OCI-LY1 (cell line): Measurements from ENCODE around the gene DIP2B.

Source experiments
- H2AFZ ChIP-seq: fragments of 200-600 bp; sonication (generic), shearing (Covaris generic); 2 replicates; pipeline ENCODE4 v1.6.0; 2014; ENCODE audit warnings: antibody characterized with exemption, mild to moderate bottlenecking, low read length
- H3F3A ChIP-seq: fragments of 200-600 bp; sonication (generic), shearing (Covaris generic); 2 replicates; pipeline ENCODE4 v1.6.0; 2014; ENCODE audit warnings: mild to moderate bottlenecking, antibody characterized with exemption, low read length, moderate library complexity; ENCODE audit not compliant: insufficient read depth
- H3K27ac ChIP-seq: fragments of 200-600 bp; sonication (generic); 2 replicates; pipeline ENCODE4 v1.5.1; 2014; ENCODE audit warnings: low read length, mixed run types, mild to moderate bottlenecking, low read depth; ENCODE audit not compliant: poor library complexity, severe bottlenecking
- H3K27me3 ChIP-seq: fragments of 200-600 bp; sonication (generic); 2 replicates; pipeline ENCODE4 v1.6.0; 2014; ENCODE audit warnings: antibody characterized with exemption, mild to moderate bottlenecking, low read length, moderate library complexity; ENCODE audit not compliant: insufficient read depth
- H3K36me3 ChIP-seq: fragments of 200-600 bp; sonication (generic); 2 replicates; pipeline ENCODE4 v1.6.1; 2014; ENCODE audit warnings: mild to moderate bottlenecking, antibody characterized with exemption, low read length, moderate library complexity, mixed read lengths; ENCODE audit not compliant: insufficient read depth
- H3K4me1 ChIP-seq: fragments of 200-600 bp; sonication (generic); 2 replicates; pipeline ENCODE4 v1.5.1; 2014; ENCODE audit warnings: mild to moderate bottlenecking, low read length, moderate library complexity; ENCODE audit not compliant: insufficient read depth, severe bottlenecking
- H3K4me2 ChIP-seq: fragments of 200-600 bp; sonication (generic), shearing (Covaris generic); 2 replicates; pipeline ENCODE4 v1.6.1; 2014; ENCODE audit warnings: low read length
- H3K4me3 ChIP-seq: fragments of 200-600 bp; sonication (generic); 2 replicates; pipeline ENCODE4 v1.5.1; 2014; ENCODE audit warnings: low read length, low read depth, mild to moderate bottlenecking, mixed read lengths; ENCODE audit not compliant: poor library complexity, severe bottlenecking
- H3K79me2 ChIP-seq: fragments of 200-600 bp; shearing (Covaris generic); 2 replicates; pipeline ENCODE4 v1.6.1; 2016; ENCODE audit warnings: mixed run types, low read length, mixed read lengths; ENCODE audit not compliant: insufficient read depth
- H3K9ac ChIP-seq: fragments of 200-600 bp; sonication (generic), shearing (Covaris generic); 2 replicates; pipeline ENCODE4 v1.6.1; 2014; ENCODE audit warnings: mild to moderate bottlenecking, low read length, mixed read lengths
- H3K9me2 ChIP-seq: fragments of 200-600 bp; sonication (generic), shearing (Covaris generic); 2 replicates; pipeline ENCODE4 v1.6.1; 2014; ENCODE audit warnings: low read depth, mild to moderate bottlenecking, low read length, mixed read lengths
- H3K9me3 ChIP-seq: fragments of 200-600 bp; shearing (Covaris generic); 2 replicates; pipeline ENCODE4 v1.6.1; 2014; ENCODE audit warnings: low read length, mixed read lengths
- H4K20me1 ChIP-seq: fragments of 200-600 bp; sonication (generic), shearing (Covaris generic); 2 replicates; pipeline ENCODE4 v1.6.0; 2016; ENCODE audit warnings: mild to moderate bottlenecking, low read length; ENCODE audit not compliant: insufficient read depth
- CTCF ChIP-seq: fragments of 200-600 bp; sonication (generic), shearing (Covaris generic); IDR thresholded peaks from 2 replicates; pipeline ENCODE4 v1.5.1; 2017; ENCODE audit warnings: mild to moderate bottlenecking, antibody characterized with exemption, low read length, moderate library complexity, mixed read lengths
- EZH2 ChIP-seq: fragments of 200-600 bp; sonication (generic), shearing (Covaris generic); IDR thresholded peaks from 2 replicates; pipeline ENCODE4 v1.8.0; 2017; ENCODE audit warnings: borderline replicate concordance, mixed run types, mild to moderate bottlenecking, antibody characterized with exemption, low read length, moderate library complexity, mixed read lengths

DIP2B gene

DNA sequence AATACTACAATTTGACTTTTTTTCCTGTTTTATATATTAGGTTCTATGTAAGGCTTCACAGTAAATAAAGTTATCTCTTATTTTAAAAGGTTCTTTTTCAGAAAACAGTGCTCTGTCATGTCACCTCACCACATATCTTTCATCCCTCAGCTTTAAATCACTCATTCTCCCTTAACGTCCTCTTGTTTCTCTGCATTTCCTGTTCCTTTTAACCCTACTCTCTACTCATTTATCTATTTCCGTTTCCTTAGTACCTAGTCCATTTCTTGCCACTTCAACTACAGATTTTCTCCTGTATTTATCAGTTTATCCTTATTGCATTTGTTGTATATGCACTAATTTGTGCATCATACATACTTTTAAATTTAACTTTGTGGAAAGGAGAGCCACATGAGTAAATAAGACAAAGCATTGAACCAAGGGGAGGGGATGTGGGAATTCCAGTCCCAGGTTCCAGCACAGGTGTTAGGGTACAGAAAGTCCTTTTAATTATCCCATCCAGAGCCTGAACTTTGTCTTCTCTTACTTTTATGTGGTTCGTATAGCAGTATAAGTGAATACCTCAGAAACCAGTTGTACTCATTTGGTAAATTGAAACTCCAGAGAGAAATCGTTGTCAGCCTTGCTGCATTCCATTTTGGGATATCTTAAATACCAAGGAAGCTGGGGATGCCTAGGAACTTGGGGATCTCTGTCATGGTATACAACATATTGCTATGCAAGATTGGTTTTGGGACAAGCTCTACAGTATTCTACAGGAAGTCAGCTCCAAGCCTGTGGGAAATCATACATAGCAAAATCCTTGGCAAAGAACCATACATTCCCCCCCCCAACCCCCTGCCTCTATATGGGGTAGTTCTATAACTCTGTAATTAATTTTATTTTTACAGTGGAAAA is 120.5 kb downstream of the DIP2B start:
- no peaks in the 10 kb centered on the region for H3K36me3 ChIP-seq
- H2AFZ ChIP-seq, result no peak overlapping the region
- H3K27me3 ChIP-seq, result no peaks in the 10 kb centered on the region
- H3K4me3 ChIP-seq, result no peak overlapping the region
- no peaks in the 10 kb centered on the region for H3F3A ChIP-seq
- TF ChIP-seq EZH2 (no peak), CTCF (no peak)
- peak overlapping the region; percentile 13 for H3K27ac ChIP-seq
- no peaks in the 10 kb centered on the region for H4K20me1 ChIP-seq
- H3K79me2 ChIP-seq, result no peaks in the 10 kb centered on the region
- H3K4me1 ChIP-seq, result peaks cover 27% of the 10 kb centered on the region
- peak overlapping the region; percentile 24; the same call in 1 of the 2 replicates for H3K4me2 ChIP-seq
- H3K9ac ChIP-seq, result no peak overlapping the region
- no peaks in the 10 kb centered on the region for H3K9me3 ChIP-seq
- no peaks in the 10 kb centered on the region for H3K9me2 ChIP-seq

GRCh38 chr12:50626026-50626425 is 121.2 kb downstream of the DIP2B start:
- no peaks in the 10 kb centered on the region for H3K36me3 ChIP-seq
- peak overlapping the region; percentile 9; the same call in 1 of the 2 replicates for H3K4me2 ChIP-seq
- H3K9ac ChIP-seq, result no peak overlapping the region
- H3K27me3 ChIP-seq, result no peaks in the 10 kb centered on the region
- TF ChIP-seq CTCF (no peak), EZH2 (no peak)
- no peaks in the 10 kb centered on the region for H3K9me2 ChIP-seq
- peaks cover 27% of the 10 kb centered on the region for H3K4me1 ChIP-seq
- no peaks in the 10 kb centered on the region for H3K9me3 ChIP-seq
- H3K4me3 ChIP-seq, result no peak overlapping the region
- no peak overlapping the region for H2AFZ ChIP-seq
- H4K20me1 ChIP-seq, result no peaks in the 10 kb centered on the region
- H3F3A ChIP-seq, result no peaks in the 10 kb centered on the region
- H3K27ac ChIP-seq, result peak overlapping the region; percentile 13
- H3K79me2 ChIP-seq, result no peaks in the 10 kb centered on the region

GRCh38 chr12:50627491-50627890 is 122.7 kb downstream of the DIP2B start:
- Histone ChIP-seq H3K4me3 (no peak overlapping the region), H3F3A (no peaks in the 10 kb centered on the region), H3K27ac (no peak overlapping the region), H4K20me1 (no peaks in the 10 kb centered on the region), H2AFZ (no peak overlapping the region), H3K9me2 (no peaks in the 10 kb centered on the region), H3K9me3 (no peaks in the 10 kb centered on the region), H3K79me2 (no peaks in the 10 kb centered on the region), H3K27me3 (no peaks in the 10 kb centered on the region), H3K4me1 (peaks cover 19% of the 10 kb centered on the region), H3K4me2 (no peak overlapping the region), H3K9ac (no peak overlapping the region), H3K36me3 (no peaks in the 10 kb centered on the region; the same call in 1 of the 2 replicates)
- TF ChIP-seq EZH2 (no peak), CTCF (no peak)
